Hepatocyte (in vitro differentiated cells): Measurements from ENCODE around the gene IRX4. TPM values are rescaled to one million over a fixed set of nuclear protein-coding genes. Genes with fewer than 3 reads are reported as not detected.

Source experiments
- DNase-seq: peaks from one replicate; pipeline ENCODE4 v3.0.0-alpha.2; 2016; ENCODE audit warnings: low spot score
- H2AFZ ChIP-seq: fragments of 200-600 bp; sonication (generic); 2 replicates; pipeline ENCODE4 v1.6.0; 2016; ENCODE audit warnings: antibody characterized with exemption, mild to moderate bottlenecking
- H3K27ac ChIP-seq: fragments of 200-600 bp; sonication (generic); 2 replicates; pipeline ENCODE4 v1.5.1; 2016; ENCODE audit warnings: mild to moderate bottlenecking
- H3K27me3 ChIP-seq: fragments of 200-600 bp; sonication (generic); 2 replicates; pipeline ENCODE4 v1.6.1; 2016
- H3K36me3 ChIP-seq: fragments of 200-600 bp; sonication (generic); replicated peaks from 2 replicates; pipeline ENCODE4 v1.5.1; 2016; ENCODE audit warnings: low read depth; ENCODE audit not compliant: insufficient read depth
- H3K4me1 ChIP-seq: fragments of 200-600 bp; sonication (generic); 2 replicates; pipeline ENCODE4 v1.5.1; 2016; ENCODE audit warnings: mild to moderate bottlenecking, moderate library complexity; ENCODE audit not compliant: insufficient read depth
- H3K4me2 ChIP-seq: fragments of 200-600 bp; sonication (generic); 2 replicates; pipeline ENCODE4 v1.6.0; 2016
- H3K4me3 ChIP-seq: fragments of 200-600 bp; sonication (generic); 2 replicates; pipeline ENCODE4 v1.5.1; 2016; ENCODE audit warnings: mild to moderate bottlenecking
- H3K79me2 ChIP-seq: fragments of 200-600 bp; sonication (generic); 2 replicates; pipeline ENCODE4 v1.6.0; 2017; ENCODE audit warnings: mild to moderate bottlenecking
- H3K9me2 ChIP-seq: fragments of 200-600 bp; sonication (generic); replicated peaks from 2 replicates; pipeline ENCODE4 v1.6.0; 2017; ENCODE audit warnings: mild to moderate bottlenecking; ENCODE audit not compliant: insufficient read depth
- H3K9me3 ChIP-seq: fragments of 200-600 bp; sonication (generic); 2 replicates; pipeline ENCODE4 v1.5.1; 2016; ENCODE audit warnings: low read depth, mild to moderate bottlenecking
- H4K20me1 ChIP-seq: fragments of 200-600 bp; sonication (generic); 2 replicates; pipeline ENCODE4 v1.6.0; 2016; ENCODE audit warnings: mild to moderate bottlenecking; ENCODE audit not compliant: insufficient read depth, poor library complexity, severe bottlenecking
- EZH2 ChIP-seq: fragments of 200-600 bp; sonication (generic); IDR thresholded peaks from 2 replicates; pipeline ENCODE4 v1.6.1; 2016; ENCODE audit warnings: antibody characterized with exemption, mild to moderate bottlenecking, borderline replicate concordance
- EZH2phosphoT487 ChIP-seq: fragments of 200-600 bp; sonication (generic); IDR thresholded peaks from one replicate; pipeline ENCODE4 v1.6.1; 2018; ENCODE audit warnings: antibody characterized with exemption, mild to moderate bottlenecking, low read depth, moderate library complexity; ENCODE audit not compliant: unreplicated experiment, severe bottlenecking
- WGBS: methylation state at CpG from one replicate; pipeline ENCODE4 v1.1.6; 2016; ENCODE audit warnings: low lambda C conversion rate; ENCODE audit errors: missing lambda C conversion rate; 5-methylcytosine and 5-hydroxymethylcytosine counted together
- polyA plus RNA-seq: library from polyadenylated mRNA; unstranded; fragments of >200 nt; fragmentation: Nextera tagmentation; extraction: Ambion mirVana; gene quantifications from 2 replicates; pipeline ENCODE4 v1.2.1, GENCODE V29; 2016
- total RNA-seq: library from RNA; depleted of rRNA; stranded (reverse); fragments of >200 nt; gene quantifications from 2 replicates; pipeline ENCODE4 v1.2.3, GENCODE V29; 2014
- TF ChIP-seq, protein P1 (sequence below): fragments of 200-600 bp; sonication (generic); IDR thresholded peaks from 2 replicates; pipeline ENCODE4 v1.5.1; 2016; ENCODE audit warnings: antibody characterized with exemption, mild to moderate bottlenecking; ENCODE audit not compliant: poor library complexity

Gene IRX4
- total and polyA plus RNA-seq, 2 experiments from 2014 or later = not detected

DNA sequence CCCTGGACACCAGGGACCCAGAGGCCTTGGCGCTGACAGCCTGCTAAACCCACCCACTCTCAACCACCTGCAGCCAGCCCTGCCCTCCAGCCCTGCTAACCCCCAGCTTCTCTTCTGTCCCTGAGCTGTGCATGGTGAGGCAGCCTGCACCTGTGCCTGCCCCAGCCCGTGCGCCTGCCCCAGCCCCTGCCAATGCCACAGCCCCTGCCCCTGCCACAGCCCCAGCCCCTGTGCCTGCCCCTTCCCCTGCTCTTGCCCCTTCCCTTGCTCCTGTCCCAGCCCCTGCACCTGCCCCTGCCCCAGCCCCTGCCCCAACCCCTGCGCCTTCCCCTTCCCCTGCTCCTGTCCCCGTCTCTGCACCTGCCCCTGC is 43.3 kb upstream of the IRX4 start:
- Histone ChIP-seq H3K36me3 (no peaks in the 10 kb centered on the region), H3K9me2 (no peaks in the 10 kb centered on the region), H2AFZ (no peak overlapping the region), H3K4me1 (peaks cover 6% of the 10 kb centered on the region), H3K4me2 (no peak overlapping the region), H3K9me3 (no peaks in the 10 kb centered on the region), H3K27ac (no peak overlapping the region), H3K27me3 (peaks cover 22% of the 10 kb centered on the region), H4K20me1 (no peaks in the 10 kb centered on the region), H3K4me3 (no peak overlapping the region), H3K79me2 (no peaks in the 10 kb centered on the region)
- DNase-seq = no peak
- TF ChIP-seq, protein P1, sequence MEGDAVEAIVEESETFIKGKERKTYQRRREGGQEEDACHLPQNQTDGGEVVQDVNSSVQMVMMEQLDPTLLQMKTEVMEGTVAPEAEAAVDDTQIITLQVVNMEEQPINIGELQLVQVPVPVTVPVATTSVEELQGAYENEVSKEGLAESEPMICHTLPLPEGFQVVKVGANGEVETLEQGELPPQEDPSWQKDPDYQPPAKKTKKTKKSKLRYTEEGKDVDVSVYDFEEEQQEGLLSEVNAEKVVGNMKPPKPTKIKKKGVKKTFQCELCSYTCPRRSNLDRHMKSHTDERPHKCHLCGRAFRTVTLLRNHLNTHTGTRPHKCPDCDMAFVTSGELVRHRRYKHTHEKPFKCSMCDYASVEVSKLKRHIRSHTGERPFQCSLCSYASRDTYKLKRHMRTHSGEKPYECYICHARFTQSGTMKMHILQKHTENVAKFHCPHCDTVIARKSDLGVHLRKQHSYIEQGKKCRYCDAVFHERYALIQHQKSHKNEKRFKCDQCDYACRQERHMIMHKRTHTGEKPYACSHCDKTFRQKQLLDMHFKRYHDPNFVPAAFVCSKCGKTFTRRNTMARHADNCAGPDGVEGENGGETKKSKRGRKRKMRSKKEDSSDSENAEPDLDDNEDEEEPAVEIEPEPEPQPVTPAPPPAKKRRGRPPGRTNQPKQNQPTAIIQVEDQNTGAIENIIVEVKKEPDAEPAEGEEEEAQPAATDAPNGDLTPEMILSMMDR = no peak
- TF ChIP-seq EZH2 = no peak
- WGBS = 33% methylated on average over 3 of the region's 5 CpGs

DNA sequence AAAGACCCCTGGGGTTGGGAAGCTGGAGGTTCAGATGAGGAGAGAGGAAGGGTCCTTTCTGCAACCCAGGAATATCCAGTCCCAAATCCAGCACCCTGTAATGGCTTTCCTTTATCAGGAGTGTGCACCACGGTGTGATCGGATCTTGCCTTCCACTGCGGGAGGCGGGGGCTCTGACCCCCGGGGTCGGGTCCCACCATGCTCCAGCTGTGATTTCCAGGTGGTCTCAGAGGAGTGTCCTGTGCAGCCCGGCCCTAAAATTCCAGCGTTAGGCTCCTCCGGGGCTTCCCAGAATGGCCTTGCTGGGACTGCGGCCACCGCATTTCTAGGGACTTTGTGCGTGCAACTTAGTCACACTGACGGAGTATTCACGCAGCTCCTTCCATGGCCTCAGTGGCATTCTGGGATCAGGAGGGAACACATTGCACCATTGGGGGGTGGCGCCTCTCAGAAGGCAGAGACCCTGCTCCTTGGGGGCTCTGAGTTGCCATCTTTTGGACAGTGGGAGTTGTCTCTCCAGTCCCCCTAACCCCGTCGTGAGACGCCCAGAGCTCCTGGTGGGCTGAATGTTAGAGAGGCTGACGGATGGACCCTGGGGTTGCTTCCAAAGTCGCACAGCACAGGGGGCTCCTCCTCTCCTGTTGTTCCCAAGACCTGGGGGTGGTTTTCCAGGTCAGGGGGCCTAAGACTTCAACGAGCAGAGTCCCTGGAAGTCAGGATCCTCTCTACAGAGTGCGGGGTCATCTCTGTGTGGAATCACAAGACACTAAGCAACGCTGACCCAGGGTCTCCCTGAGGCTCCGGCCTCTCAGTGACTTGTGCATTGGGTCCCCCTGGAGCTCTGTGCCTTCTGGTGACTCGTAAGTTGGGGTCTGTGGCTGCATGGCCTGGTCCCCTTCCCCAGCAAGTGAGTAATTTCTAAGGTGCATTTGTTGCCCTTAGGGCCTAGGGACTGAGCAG is 42.7 kb upstream of the IRX4 start:
- DNase-seq = no peak
- Histone ChIP-seq H3K9me2 (no peaks in the 10 kb centered on the region), H3K27me3 (peaks cover 18% of the 10 kb centered on the region), H3K9me3 (no peaks in the 10 kb centered on the region), H3K36me3 (no peaks in the 10 kb centered on the region), H3K4me3 (no peak overlapping the region), H3K27ac (no peak overlapping the region), H3K4me2 (no peak overlapping the region), H2AFZ (no peak overlapping the region), H3K79me2 (no peaks in the 10 kb centered on the region), H4K20me1 (no peaks in the 10 kb centered on the region), H3K4me1 (no peaks in the 10 kb centered on the region)
- TF ChIP-seq EZH2phosphoT487 (no peak), EZH2 (no peak)
- TF ChIP-seq, protein P1 = no peak
- 82% methylated on average over 25 of the region's 25 CpGs for WGBS

DNA sequence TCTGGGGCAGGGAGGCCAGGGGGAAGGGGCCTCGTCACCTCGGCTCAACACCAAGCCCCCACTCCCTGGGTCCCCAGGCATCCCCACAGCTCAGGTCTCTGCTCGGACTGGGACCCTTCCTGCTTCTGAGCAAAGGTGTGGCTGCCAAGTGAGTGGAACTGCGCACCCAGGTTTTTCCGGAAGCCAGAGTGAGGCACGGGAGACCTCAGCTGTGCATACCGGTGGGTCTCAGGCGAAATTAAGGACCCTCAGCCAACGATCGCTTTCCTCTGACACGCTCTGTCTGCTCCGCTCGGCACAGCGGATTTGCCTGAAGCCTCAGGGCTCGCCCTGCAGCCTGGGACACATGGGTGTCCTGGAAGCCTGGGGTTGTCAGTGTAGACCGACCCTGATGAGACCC is 41.0 kb upstream of the IRX4 start:
- no peak overlapping the region for H2AFZ ChIP-seq
- H3K27me3 ChIP-seq = peaks cover 17% of the 10 kb centered on the region
- no peaks in the 10 kb centered on the region for H3K79me2 ChIP-seq
- no peaks in the 10 kb centered on the region for H3K36me3 ChIP-seq
- whole genome bisulfite sequencing = 83% methylated on average over 16 of the region's 16 CpGs
- no peaks in the 10 kb centered on the region for H3K9me2 ChIP-seq
- no peaks in the 10 kb centered on the region for H3K9me3 ChIP-seq
- TF ChIP-seq EZH2 = no peak
- TF ChIP-seq, protein P1 = no peak
- no peak for TF ChIP-seq EZH2phosphoT487
- H3K27ac ChIP-seq = no peak overlapping the region
- no peaks in the 10 kb centered on the region for H3K4me1 ChIP-seq
- DNase-seq = no peak
- H3K4me2 ChIP-seq = no peak overlapping the region
- H3K4me3 ChIP-seq = no peak overlapping the region
- no peaks in the 10 kb centered on the region for H4K20me1 ChIP-seq
